IMR-90 (cell line): ENCODE results near the gene GGPS1. TPM values are rescaled to one million over a fixed set of nuclear protein-coding genes. Genes with fewer than 3 reads are reported as not detected.

Experiments used
- ATAC-seq: fragments of 200-7000 bp; cut with Tn5 transposase; 2 replicates; pipeline ENCODE4 v1.9.1; 2020; ENCODE audit warnings: low read depth, mild to moderate bottlenecking, moderate library complexity
- BruUV-seq: library from RNA; stranded (reverse); fragments of 400-500 nt; replicated peaks from 2 replicates; lab custom pipeline; 2021; lab: Mats Ljungman, UMichigan
- CTCF ChIA-PET: fragments of 300-600 bp; formaldehyde crosslinking; extraction: SDS; loops from one replicate; lab custom pipeline; 2021; ENCODE audit warnings: antibody characterized with exemption; lab: Yijun Ruan, JAX
- POLR2A ChIA-PET: fragments of 300-600 bp; sonication (Branson Sonifier 250); formaldehyde crosslinking; loops from one replicate; lab custom pipeline; 2022; ENCODE audit warnings: antibody characterized with exemption; ENCODE audit not compliant: unreplicated experiment; lab: Charles Lee
- DNase-seq: peaks from one replicate; pipeline ENCODE4 v3.0.0; 2013
- H2AFZ ChIP-seq: replicated peaks from 2 replicates; pipeline ENCODE3; 2013; ENCODE audit warnings: low read length, mild to moderate bottlenecking; ENCODE audit not compliant: poor library complexity
- H2AK5ac ChIP-seq: 2 replicates; pipeline ENCODE4 v1.6.1; 2013; ENCODE audit warnings: low read depth, low read length, inconsistent platforms
- H2AK9ac ChIP-seq: replicated peaks from 2 replicates; pipeline ENCODE3; 2013; ENCODE audit warnings: mild to moderate bottlenecking, low read depth, low read length, moderate library complexity; ENCODE audit not compliant: poor library complexity
- H2BK120ac ChIP-seq: 2 replicates; pipeline ENCODE4 v1.6.1; 2013; ENCODE audit warnings: low read depth, low read length, inconsistent platforms
- H2BK15ac ChIP-seq: 3 replicates; pipeline ENCODE4 v1.6.1; 2013; ENCODE audit warnings: low read depth, low read length, inconsistent platforms
- H2BK20ac ChIP-seq: 2 replicates; pipeline ENCODE4 v1.6.1; 2013; ENCODE audit warnings: low read depth, mild to moderate bottlenecking, inconsistent platforms, low read length, moderate library complexity
- H2BK5ac ChIP-seq: 2 replicates; pipeline ENCODE4 v1.6.1; 2013; ENCODE audit warnings: mild to moderate bottlenecking, low read depth, low read length, inconsistent platforms; ENCODE audit not compliant: poor library complexity, severe bottlenecking
- H3K14ac ChIP-seq: replicated peaks from 2 replicates; pipeline ENCODE4 v1.6.1; 2013; ENCODE audit warnings: low read depth, low read length, inconsistent platforms
- H3K18ac ChIP-seq: 2 replicates; pipeline ENCODE4 v1.6.1; 2013; ENCODE audit warnings: low read depth, low read length, control low read depth
- H3K23ac ChIP-seq: 2 replicates; pipeline ENCODE4 v1.6.1; 2013; ENCODE audit warnings: low read depth, low read length, inconsistent platforms
- H3K27ac ChIP-seq: 2 replicates; pipeline ENCODE4 v1.5.1; 2013; ENCODE audit warnings: mild to moderate bottlenecking, control low read depth, low read length; ENCODE audit not compliant: insufficient read depth
- H3K27me3 ChIP-seq: 2 replicates; pipeline ENCODE4 v1.6.1; 2013; ENCODE audit warnings: low read length; ENCODE audit not compliant: control insufficient read depth, insufficient read depth
- H3K36me3 ChIP-seq: 2 replicates; pipeline ENCODE4 v1.6.1; 2013; ENCODE audit warnings: low read length, mixed read lengths; ENCODE audit not compliant: control insufficient read depth, insufficient read depth
- H3K4ac ChIP-seq: 2 replicates; pipeline ENCODE4 v1.6.1; 2013; ENCODE audit warnings: low read depth, low read length, inconsistent platforms
- H3K4me1 ChIP-seq: 2 replicates; pipeline ENCODE4 v1.6.1; 2013; ENCODE audit warnings: low read length, mixed read lengths; ENCODE audit not compliant: control insufficient read depth, insufficient read depth
- H3K4me2 ChIP-seq: 2 replicates; pipeline ENCODE4 v1.6.1; 2013; ENCODE audit warnings: low read depth, mild to moderate bottlenecking, control low read depth, low read length, moderate library complexity
- H3K4me3 ChIP-seq: 2 replicates; pipeline ENCODE4 v1.5.1; 2013; ENCODE audit warnings: low read depth, mild to moderate bottlenecking, control low read depth, low read length, moderate library complexity; ENCODE audit not compliant: insufficient read depth
- H3K56ac ChIP-seq: 2 replicates; pipeline ENCODE4 v1.6.1; 2013; ENCODE audit warnings: low read length, inconsistent platforms; ENCODE audit not compliant: insufficient read depth; ENCODE audit errors: extremely low read depth
- H3K79me1 ChIP-seq, 2 experiments: 2 replicates each; pipeline ENCODE4 v1.6.1; 2013; ENCODE audit warnings: low read length in 2 of 2, inconsistent platforms in 1 of 2, low read depth in 1 of 2
- H3K9ac ChIP-seq: 2 replicates; pipeline ENCODE4 v1.6.1; 2013; ENCODE audit warnings: low read depth, low read length, control low read depth
- H3K9me1 ChIP-seq: 2 replicates; pipeline ENCODE4 v1.6.1; 2013; ENCODE audit warnings: low read length, inconsistent platforms; ENCODE audit not compliant: insufficient read depth
- H3K9me3 ChIP-seq: 2 replicates; pipeline ENCODE4 v1.6.1; 2013; ENCODE audit warnings: low read length; ENCODE audit not compliant: control insufficient read depth, insufficient read depth
- H4K20me1 ChIP-seq: 2 replicates; pipeline ENCODE4 v1.6.1; 2013; ENCODE audit warnings: low read length, inconsistent platforms; ENCODE audit not compliant: insufficient read depth
- H4K5ac ChIP-seq: 2 replicates; pipeline ENCODE4 v1.6.1; 2013; ENCODE audit warnings: mild to moderate bottlenecking, low read depth, low read length, control low read depth
- H4K8ac ChIP-seq, 2 experiments: 2 replicates each; pipeline ENCODE4 v1.6.1; 2013; ENCODE audit warnings: low read depth in 2 of 2, low read length in 2 of 2, control low read depth in 1 of 2, inconsistent platforms in 1 of 2
- H4K91ac ChIP-seq: 2 replicates; pipeline ENCODE4 v1.6.1; 2013; ENCODE audit warnings: low read depth, low read length, inconsistent platforms; ENCODE audit not compliant: insufficient read depth
- CEBPB ChIP-seq: IDR thresholded peaks from 2 replicates; pipeline ENCODE4 v1.6.1; 2012; ENCODE audit warnings: low read depth, low read length, improper control_type of control experiment
- CHD1 ChIP-seq: IDR thresholded peaks from 2 replicates; pipeline ENCODE4 v1.6.1; 2012; ENCODE audit warnings: low read depth, low read length, improper control_type of control experiment
- MAZ ChIP-seq: IDR thresholded peaks from 2 replicates; pipeline ENCODE4 v1.6.1; 2012; ENCODE audit warnings: low read depth, mild to moderate bottlenecking, low read length, improper control_type of control experiment, moderate library complexity, borderline replicate concordance
- POLR2A ChIP-seq: IDR thresholded peaks from 2 replicates; pipeline ENCODE4 v1.6.1; 2012; ENCODE audit warnings: mild to moderate bottlenecking, low read depth, low read length
- RAD21 ChIP-seq: IDR thresholded peaks from 2 replicates; pipeline ENCODE4 v1.6.1; 2012; ENCODE audit warnings: low read length, improper control_type of control experiment
- RCOR1 ChIP-seq: IDR thresholded peaks from 2 replicates; pipeline ENCODE4 v1.6.1; 2012; ENCODE audit warnings: mild to moderate bottlenecking, low read length, improper control_type of control experiment; ENCODE audit not compliant: insufficient replicate concordance
- RFX5 ChIP-seq: IDR thresholded peaks from 2 replicates; pipeline ENCODE4 v1.8.0; 2012; ENCODE audit warnings: low read depth, mild to moderate bottlenecking, low read length, moderate library complexity
- SMC3 ChIP-seq: fragments of 150-350 bp; IDR thresholded peaks from 2 replicates; pipeline ENCODE4 v1.6.1; 2016; ENCODE audit warnings: low read depth, mild to moderate bottlenecking, antibody characterized with exemption, low read length, moderate library complexity
- WGBS, 2 experiments: methylation state at CpG; one replicate each; pipeline versions ENCODE4 v1.1.5 to v1.1.7; 2013; ENCODE audit warnings: missing lambda C conversion rate in 2 of 2; ENCODE audit not compliant: insufficient read length in 1 of 2; ENCODE audit errors: extremely low coverage in 2 of 2; 5-methylcytosine and 5-hydroxymethylcytosine counted together
- dilution Hi-C: fragments of 300-500 bp; cut with HindIII; formaldehyde crosslinking; loops from one replicate; pipeline ENCODE4 v1.14.3; 2018; ENCODE audit warnings: low sequenced_read_pairs; ENCODE audit not compliant: unreplicated experiment
- in situ Hi-C: fragments of 300-500 bp; cut with MboI; formaldehyde crosslinking; loops from 3 replicates; pipeline ENCODE4 v1.14.3; 2019; ENCODE audit warnings: low sequenced_read_pairs, inconsistent platforms, mixed read lengths
- intact Hi-C: fragments of 100-400 bp; cut with micrococcal nuclease; formaldehyde crosslinking; loops from 2 replicates; pipeline ENCODE4 v1.10.0; 2022
- polyA plus RNA-seq, 3 experiments: library from polyadenylated mRNA; depleted of rRNA; stranded (reverse); fragments of >200 nt; gene quantifications; 2 replicates each; pipeline ENCODE4 v1.2.3, GENCODE V29; 2012; ENCODE audit warnings: low replicate concordance in 1 of 3
- total RNA-seq: library from RNA; depleted of rRNA; stranded (reverse); fragments of >200 nt; gene quantifications from 2 replicates; pipeline ENCODE4 v1.2.3, GENCODE V29; 2012
- TF ChIP-seq, protein P1 (sequence below): fragments of 150-350 bp; IDR thresholded peaks from 2 replicates; pipeline ENCODE4 v1.6.1; 2016; ENCODE audit warnings: low read depth, mild to moderate bottlenecking, low read length, moderate library complexity, borderline replicate concordance
- TF ChIP-seq, protein P2 (sequence below): conservative IDR thresholded peaks from 2 replicates; pipeline ENCODE4 v1.5.1; 2012; ENCODE audit warnings: mild to moderate bottlenecking, low read depth, low read length, improper control_type of control experiment

Gene GGPS1
- total and polyA plus RNA-seq, 2 of the 4 experiments (the other 2 are of a cell fraction), result 16.4 to 21.5 TPM

DNA sequence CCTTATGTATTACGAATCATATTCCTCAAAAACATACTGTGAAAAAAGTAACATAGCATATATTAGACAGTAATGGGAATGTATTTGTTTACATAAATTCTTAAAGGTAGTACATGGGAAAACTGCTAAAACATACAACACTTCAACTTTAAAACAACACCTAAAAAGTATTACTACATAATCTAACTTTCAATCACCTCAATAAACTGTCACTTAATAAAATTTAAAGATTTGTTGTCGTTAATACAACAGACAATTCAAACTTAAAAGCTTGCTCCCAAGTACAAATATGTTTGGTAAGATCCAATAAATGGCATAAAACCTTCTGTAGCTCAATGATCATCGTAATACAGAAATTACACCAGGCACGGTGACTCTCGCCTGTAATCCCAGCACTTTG is 4.1 kb upstream of the GGPS1 start:
- Histone ChIP-seq H2BK5ac (no peak overlapping the region), H3K36me3 (peaks cover 1% of the 10 kb centered on the region), H3K4me3 (no peak overlapping the region), H2AK5ac (no peak overlapping the region), H3K27me3 (no peaks in the 10 kb centered on the region), H2AK9ac (no peak overlapping the region), H4K20me1 (peaks cover 77% of the 10 kb centered on the region), H2BK20ac (no peak overlapping the region), H4K5ac (no peak overlapping the region), H3K4me2 (peak overlapping the region; percentile 23; the same call in 1 of the 2 replicates), H3K14ac (no peak overlapping the region), H2AFZ (no peak overlapping the region), H3K4me1 (no peaks in the 10 kb centered on the region), H3K9me3 (no peaks in the 10 kb centered on the region), H2BK15ac (no peak overlapping the region), H3K79me1 (peaks cover 0 to 39% of the 10 kb centered on the region in 2 experiments; a peak in 3 of 4 replicates), H4K91ac (no peak overlapping the region), H3K27ac (no peak overlapping the region), H2BK120ac (no peak overlapping the region), H3K23ac (no peak overlapping the region), H3K4ac (no peak overlapping the region), H3K9me1 (peaks cover 4% of the 10 kb centered on the region; the same call in 1 of the 2 replicates), H3K56ac (no peak overlapping the region), H4K8ac (no peak overlapping the region), H3K18ac (no peak overlapping the region), H3K9ac (no peak overlapping the region)
- no CpG with 5 or more reads among the region's 5 CpGs for WGBS, 2 experiments
- intact Hi-C loops (no loop called here), dilution Hi-C loops (no loop called here), in situ Hi-C loops (no loop called here)
- DNase-seq, result no peak
- CTCF ChIA-PET, result no interaction called here
- no peak for TF ChIP-seq MAZ
- no peak for TF ChIP-seq SMC3
- TF ChIP-seq, protein P1, sequence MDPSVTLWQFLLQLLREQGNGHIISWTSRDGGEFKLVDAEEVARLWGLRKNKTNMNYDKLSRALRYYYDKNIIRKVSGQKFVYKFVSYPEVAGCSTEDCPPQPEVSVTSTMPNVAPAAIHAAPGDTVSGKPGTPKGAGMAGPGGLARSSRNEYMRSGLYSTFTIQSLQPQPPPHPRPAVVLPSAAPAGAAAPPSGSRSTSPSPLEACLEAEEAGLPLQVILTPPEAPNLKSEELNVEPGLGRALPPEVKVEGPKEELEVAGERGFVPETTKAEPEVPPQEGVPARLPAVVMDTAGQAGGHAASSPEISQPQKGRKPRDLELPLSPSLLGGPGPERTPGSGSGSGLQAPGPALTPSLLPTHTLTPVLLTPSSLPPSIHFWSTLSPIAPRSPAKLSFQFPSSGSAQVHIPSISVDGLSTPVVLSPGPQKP, result no peak
- TF ChIP-seq CEBPB, result no peak
- no peak for TF ChIP-seq RCOR1
- no peak for TF ChIP-seq CHD1
- TF ChIP-seq POLR2A, result no peak
- no peak for TF ChIP-seq RAD21
- TF ChIP-seq RFX5, result no peak
- TF ChIP-seq, protein P2, sequence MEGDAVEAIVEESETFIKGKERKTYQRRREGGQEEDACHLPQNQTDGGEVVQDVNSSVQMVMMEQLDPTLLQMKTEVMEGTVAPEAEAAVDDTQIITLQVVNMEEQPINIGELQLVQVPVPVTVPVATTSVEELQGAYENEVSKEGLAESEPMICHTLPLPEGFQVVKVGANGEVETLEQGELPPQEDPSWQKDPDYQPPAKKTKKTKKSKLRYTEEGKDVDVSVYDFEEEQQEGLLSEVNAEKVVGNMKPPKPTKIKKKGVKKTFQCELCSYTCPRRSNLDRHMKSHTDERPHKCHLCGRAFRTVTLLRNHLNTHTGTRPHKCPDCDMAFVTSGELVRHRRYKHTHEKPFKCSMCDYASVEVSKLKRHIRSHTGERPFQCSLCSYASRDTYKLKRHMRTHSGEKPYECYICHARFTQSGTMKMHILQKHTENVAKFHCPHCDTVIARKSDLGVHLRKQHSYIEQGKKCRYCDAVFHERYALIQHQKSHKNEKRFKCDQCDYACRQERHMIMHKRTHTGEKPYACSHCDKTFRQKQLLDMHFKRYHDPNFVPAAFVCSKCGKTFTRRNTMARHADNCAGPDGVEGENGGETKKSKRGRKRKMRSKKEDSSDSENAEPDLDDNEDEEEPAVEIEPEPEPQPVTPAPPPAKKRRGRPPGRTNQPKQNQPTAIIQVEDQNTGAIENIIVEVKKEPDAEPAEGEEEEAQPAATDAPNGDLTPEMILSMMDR, result no peak
- no peak for ATAC-seq
- no TSS peak for BruUV-seq
- POLR2A ChIA-PET, result no interaction called here
